ENCODE results near the gene ELF3. TPM values are rescaled to one million over a fixed set of nuclear protein-coding genes. Genes with fewer than 3 reads are reported as not detected.

Gene ELF3
- total RNA-seq, 1 donor: 3.9 TPM

GRCh38 chr1:201982082-201982622 is 28.2 kb upstream of the ELF3 start:
- peak overlapping the region; percentile 75 for H3K4me3 ChIP-seq (ENCODE audit: low read depth, low read length)
- no peak for TF ChIP-seq CTCF (IDR thresholded peaks at IDR 0.05; ENCODE audit: insufficient read depth, low read depth, low read length)
- no peak for DNase-seq (ENCODE audit: low read depth)

- H3K4me3 ChIP-seq (ENCODE audit: low read depth, low read length): peak within 1 kb of the TSS; percentile 75
- peak; percentile 24 for TF ChIP-seq CTCF (IDR thresholded peaks at IDR 0.05; ENCODE audit: insufficient read depth, low read depth, low read length)
- DNase-seq (ENCODE audit: low read depth): peak; percentile 81
These were observed 27.6 kb upstream of the ELF3 start, which contains the start of gene RNPEP for GRCh38 chr1:201982623-201983379. Gene RNPEP, plus strand, starts transcription at chr1:201982648. Its CDS starts 19 bp downstream, at chr1:201982667.

- peak overlapping the region; percentile 75 for H3K4me3 ChIP-seq (ENCODE audit: low read depth, low read length)
- DNase-seq (ENCODE audit: low read depth): no peak
- TF ChIP-seq CTCF (IDR thresholded peaks at IDR 0.05; ENCODE audit: insufficient read depth, low read depth, low read length): no peak
These were observed 27.0 kb upstream of the ELF3 start for GRCh38 chr1:201983380-201983805.

GRCh38 chr1:201984446-201984845 is 25.9 kb upstream of the ELF3 start:
- TF ChIP-seq CTCF (IDR thresholded peaks at IDR 0.05; ENCODE audit: insufficient read depth, low read depth, low read length): no peak
- no peak for DNase-seq (ENCODE audit: low read depth)
- no peak overlapping the region for H3K4me3 ChIP-seq (ENCODE audit: low read depth, low read length)

GRCh38 chr1:201985355-201985754 is 25.0 kb upstream of the ELF3 start:
- no peak for DNase-seq (ENCODE audit: low read depth)
- no peak for TF ChIP-seq CTCF (IDR thresholded peaks at IDR 0.05; ENCODE audit: insufficient read depth, low read depth, low read length)
- no peak overlapping the region for H3K4me3 ChIP-seq (ENCODE audit: low read depth, low read length)

GRCh38 chr1:201988601-201989000 is 21.8 kb upstream of the ELF3 start:
- no peak overlapping the region for H3K4me3 ChIP-seq (ENCODE audit: low read depth, low read length)
- TF ChIP-seq CTCF (IDR thresholded peaks at IDR 0.05; ENCODE audit: insufficient read depth, low read depth, low read length): no peak
- DNase-seq (ENCODE audit: low read depth): no peak
